Neutrophil (primary cell): Measurements from ENCODE around the gene CDK19.

Source experiments
- H3K27ac ChIP-seq: fragments of 200-600 bp; sonication (generic); 2 replicates; pipeline ENCODE4 v1.5.1; 2016; ENCODE audit warnings: mild to moderate bottlenecking, moderate library complexity
- H3K27me3 ChIP-seq: fragments of 200-600 bp; sonication (generic); 2 replicates; pipeline ENCODE4 v1.6.0; 2016; ENCODE audit warnings: mild to moderate bottlenecking
- H3K36me3 ChIP-seq: fragments of 200-600 bp; sonication (generic); 2 replicates; pipeline ENCODE4 v1.5.1; 2017
- H3K4me1 ChIP-seq, 2 experiments: fragments of 200-600 bp in 1 of 2; sonication (generic) in 1 of 2; 1 replicate in 1 of 2; 2 replicates in 1 of 2; pipeline versions ENCODE4 v1.5.1 to v1.6.1; 2013 to 2016; ENCODE audit warnings: low read depth in 1 of 2, low read length in 1 of 2, mild to moderate bottlenecking in 1 of 2, moderate library complexity in 1 of 2; ENCODE audit not compliant: control insufficient read depth in 1 of 2, insufficient read depth in 1 of 2
- H3K4me3 ChIP-seq, 2 experiments: fragments of 200-600 bp in 1 of 2; sonication (generic) in 1 of 2; 1 replicate in 1 of 2; 2 replicates in 1 of 2; pipeline ENCODE4 v1.5.1; 2013 to 2016; ENCODE audit warnings: low read depth in 1 of 2, low read length in 1 of 2, mild to moderate bottlenecking in 1 of 2, moderate library complexity in 1 of 2
- H3K9me3 ChIP-seq: fragments of 200-600 bp; sonication (generic); 2 replicates; pipeline ENCODE4 v1.5.1; 2016
- TF ChIP-seq, protein P1 (sequence below): fragments of 200-600 bp; sonication (generic); IDR thresholded peaks from 2 replicates; pipeline ENCODE4 v1.5.1; 2016; ENCODE audit warnings: antibody characterized with exemption

The CDK19 gene

GRCh38 chr6:110658631-110659211 lies 156.5 kb downstream of the CDK19 start:
- no peaks in the 10 kb centered on the region for H3K27me3 ChIP-seq
- H3K4me3 ChIP-seq, result no peak overlapping the region
- H3K4me1 ChIP-seq, result peaks cover 0 to 13% of the 10 kb centered on the region in 2 experiments
- TF ChIP-seq, protein P1, sequence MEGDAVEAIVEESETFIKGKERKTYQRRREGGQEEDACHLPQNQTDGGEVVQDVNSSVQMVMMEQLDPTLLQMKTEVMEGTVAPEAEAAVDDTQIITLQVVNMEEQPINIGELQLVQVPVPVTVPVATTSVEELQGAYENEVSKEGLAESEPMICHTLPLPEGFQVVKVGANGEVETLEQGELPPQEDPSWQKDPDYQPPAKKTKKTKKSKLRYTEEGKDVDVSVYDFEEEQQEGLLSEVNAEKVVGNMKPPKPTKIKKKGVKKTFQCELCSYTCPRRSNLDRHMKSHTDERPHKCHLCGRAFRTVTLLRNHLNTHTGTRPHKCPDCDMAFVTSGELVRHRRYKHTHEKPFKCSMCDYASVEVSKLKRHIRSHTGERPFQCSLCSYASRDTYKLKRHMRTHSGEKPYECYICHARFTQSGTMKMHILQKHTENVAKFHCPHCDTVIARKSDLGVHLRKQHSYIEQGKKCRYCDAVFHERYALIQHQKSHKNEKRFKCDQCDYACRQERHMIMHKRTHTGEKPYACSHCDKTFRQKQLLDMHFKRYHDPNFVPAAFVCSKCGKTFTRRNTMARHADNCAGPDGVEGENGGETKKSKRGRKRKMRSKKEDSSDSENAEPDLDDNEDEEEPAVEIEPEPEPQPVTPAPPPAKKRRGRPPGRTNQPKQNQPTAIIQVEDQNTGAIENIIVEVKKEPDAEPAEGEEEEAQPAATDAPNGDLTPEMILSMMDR, result no peak
- H3K36me3 ChIP-seq, result peaks cover 20% of the 10 kb centered on the region
- H3K27ac ChIP-seq, result no peak overlapping the region
- H3K9me3 ChIP-seq, result no peaks in the 10 kb centered on the region

DNA sequence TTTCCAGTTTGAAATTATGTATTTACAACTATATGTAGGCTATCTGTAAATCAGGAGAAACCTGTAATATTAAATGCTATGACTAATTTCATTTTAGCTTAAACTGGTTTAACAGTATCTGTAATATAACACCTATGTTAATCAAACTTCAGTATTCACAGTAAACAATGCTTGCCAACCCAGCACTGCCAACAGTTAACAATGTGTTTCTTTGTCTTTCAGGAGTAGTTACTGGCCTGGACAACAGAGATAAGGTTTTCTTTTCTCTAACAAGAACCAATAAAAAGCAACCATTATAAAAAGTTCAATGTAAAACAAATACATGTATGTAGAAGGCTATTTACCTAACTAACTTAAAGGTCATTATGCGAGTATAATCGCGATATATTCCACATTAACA lies 158.8 kb downstream of the CDK19 start:
- peaks cover 20% of the 10 kb centered on the region for H3K36me3 ChIP-seq
- H3K27ac ChIP-seq, result no peak overlapping the region
- H3K4me1 ChIP-seq, result peaks cover 6 to 11% of the 10 kb centered on the region in 2 experiments
- H3K27me3 ChIP-seq, result no peaks in the 10 kb centered on the region
- H3K4me3 ChIP-seq, result no peak overlapping the region
- H3K9me3 ChIP-seq, result no peaks in the 10 kb centered on the region
- TF ChIP-seq, protein P1, result no peak

DNA sequence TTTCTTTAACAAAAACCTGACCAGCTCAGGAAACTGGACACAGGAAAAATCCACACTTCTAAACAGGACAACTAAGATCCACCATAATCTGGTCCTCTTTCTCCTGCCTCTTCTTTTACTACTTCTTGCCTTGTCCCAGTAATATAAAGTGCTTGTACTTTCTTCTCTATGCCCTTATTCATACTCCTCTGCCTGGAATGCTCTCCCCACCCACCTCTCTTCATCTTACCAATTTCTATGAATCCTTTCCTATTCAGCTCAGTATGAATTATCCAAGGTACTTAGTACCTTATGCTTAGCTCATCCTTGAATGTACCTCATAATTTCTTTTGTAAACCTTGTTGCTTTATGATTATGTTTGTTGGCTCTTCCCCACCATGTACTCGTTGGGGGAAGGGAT lies 159.4 kb downstream of the CDK19 start:
- TF ChIP-seq, protein P1, result no peak

DNA sequence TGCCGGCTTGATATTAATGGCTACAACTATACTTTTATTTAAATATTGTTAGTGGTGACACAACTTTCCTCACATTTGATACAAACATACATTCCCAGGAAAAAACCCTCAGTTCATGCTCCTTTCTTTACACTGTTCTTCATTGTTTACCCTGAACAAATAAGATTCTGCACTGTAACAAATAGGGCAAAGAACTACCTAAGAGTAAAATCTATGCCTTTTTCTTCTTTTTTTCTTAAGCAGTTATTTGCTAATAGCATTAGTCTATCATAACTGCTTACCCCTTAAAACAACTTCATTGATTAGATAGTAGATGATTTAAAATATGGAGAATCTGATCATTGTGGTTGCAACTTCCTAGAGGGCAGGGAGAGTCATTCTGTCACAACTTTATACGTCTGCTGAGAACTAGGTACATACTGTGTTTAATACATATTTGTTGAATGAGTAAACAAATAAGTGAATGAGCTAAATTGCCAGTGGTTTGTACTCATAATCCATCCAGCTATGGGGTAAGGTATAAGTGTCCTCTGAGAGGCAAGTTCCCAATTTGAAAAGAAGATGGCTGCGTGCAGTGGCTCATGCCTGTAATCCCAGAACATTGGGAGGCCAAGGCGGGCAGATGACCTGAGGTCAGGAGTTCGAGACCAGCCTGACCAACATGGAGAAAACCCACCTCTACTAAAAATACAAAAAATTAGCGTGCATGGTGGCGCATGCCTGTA lies 161.0 kb downstream of the CDK19 start:
- Histone ChIP-seq H3K9me3 (no peaks in the 10 kb centered on the region), H3K4me3 (no peak overlapping the region), H3K4me1 (peaks cover 6 to 9% of the 10 kb centered on the region in 2 experiments), H3K36me3 (peaks cover 11% of the 10 kb centered on the region), H3K27me3 (no peaks in the 10 kb centered on the region), H3K27ac (no peak overlapping the region)
- TF ChIP-seq, protein P1, result no peak

More for the DNA sequence above, 159.4 kb downstream of the CDK19 start:
- Histone ChIP-seq H3K36me3 (peaks cover 20% of the 10 kb centered on the region), H3K27me3 (no peaks in the 10 kb centered on the region), H3K27ac (no peak overlapping the region), H3K4me1 (peaks cover 6 to 9% of the 10 kb centered on the region in 2 experiments), H3K9me3 (no peaks in the 10 kb centered on the region), H3K4me3 (no peak overlapping the region)

DNA sequence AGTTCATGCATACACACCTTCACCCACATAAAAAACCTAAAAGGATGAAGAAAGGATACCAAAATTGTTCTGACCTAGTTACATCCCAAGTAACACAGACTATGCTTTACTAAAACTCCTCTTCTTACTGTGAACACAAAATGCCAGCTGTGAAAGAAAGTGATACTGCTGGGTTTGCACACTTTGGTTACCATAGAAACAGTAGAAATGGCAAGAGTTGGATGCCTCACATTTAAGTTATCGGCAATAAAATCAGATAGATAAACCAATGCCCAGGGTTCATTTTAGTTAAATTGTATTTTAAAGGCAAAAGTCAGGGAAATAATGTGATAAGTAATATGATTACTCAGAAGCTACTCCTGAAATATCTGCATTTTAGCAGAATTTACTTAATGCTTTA lies 161.9 kb downstream of the CDK19 start:
- H3K4me1 ChIP-seq, result peaks cover 6 to 9% of the 10 kb centered on the region in 2 experiments
- peaks cover 11% of the 10 kb centered on the region for H3K36me3 ChIP-seq
- no peak overlapping the region for H3K4me3 ChIP-seq
- TF ChIP-seq, protein P1, result no peak
- no peak overlapping the region for H3K27ac ChIP-seq
- no peaks in the 10 kb centered on the region for H3K9me3 ChIP-seq
- H3K27me3 ChIP-seq, result no peaks in the 10 kb centered on the region
